Measurements from ENCODE around the gene PNPLA1.

DNA sequence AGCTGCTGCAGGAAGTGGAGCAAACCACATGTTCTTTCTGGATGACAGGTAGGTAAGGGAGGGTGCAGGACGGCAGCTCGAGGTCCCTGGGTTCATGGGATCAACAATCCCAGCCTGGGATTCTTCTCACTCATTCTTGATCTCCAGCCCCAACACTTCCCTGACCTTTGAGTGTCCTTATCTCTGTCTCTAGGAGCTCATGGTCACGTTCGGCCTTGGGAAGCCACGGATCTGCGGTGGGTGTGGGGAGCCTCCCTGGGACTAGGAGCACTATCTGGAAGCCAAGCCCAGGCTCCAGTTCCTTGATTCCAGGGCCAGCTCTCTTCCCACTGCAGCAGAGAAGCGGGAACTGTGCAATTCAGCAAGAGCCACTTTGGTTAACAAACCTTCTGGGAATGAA lies 39.3 kb downstream of the PNPLA1 start:
- TF ChIP-seq FOXA1 (IDR thresholded peaks at IDR 0.05) (no peak), CTBP1 (IDR thresholded peaks at IDR 0.05; ENCODE audit: borderline replicate concordance) (no peak), BHLHE40 (IDR thresholded peaks at IDR 0.05; ENCODE audit: borderline replicate concordance) (no peak), SUZ12 (IDR thresholded peaks at IDR 0.05) (no peak), ZNF384 (IDR thresholded peaks at IDR 0.05) (no peak), SP1 (IDR thresholded peaks at IDR 0.05) (no peak), L3MBTL2 (conservative IDR thresholded peaks at IDR 0.05) (no peak), FOXM1 (IDR thresholded peaks at IDR 0.05; ENCODE audit: borderline replicate concordance) (no peak), TARDBP (IDR thresholded peaks at IDR 0.05) (no peak), ELF4 (IDR thresholded peaks at IDR 0.05) (no peak)
